CD4-positive, alpha-beta T cell treated with Interleukin-4 for 4 hours (primary cell): ENCODE measurements around the gene EFNB2.

ENCODE experiments used
- DNase-seq: peaks from one replicate; pipeline ENCODE4 v3.0.0-alpha.2; 2020

EFNB2 gene

GRCh38 chr13:106440866-106441265 lies 94.6 kb downstream of the EFNB2 start:
- no peak for DNase-seq
